SH-SY5Y (cell line): Measurements from ENCODE around the gene SPG11.

ENCODE experiments used
- GATA2 ChIP-seq: IDR thresholded peaks from 2 replicates; pipeline ENCODE4 v1.6.1; 2011; ENCODE audit warnings: mild to moderate bottlenecking, low read depth, low read length
- GATA3 ChIP-seq: IDR thresholded peaks from 2 replicates; pipeline ENCODE4 v1.6.1; 2011; ENCODE audit warnings: low read depth, mild to moderate bottlenecking, low read length, moderate library complexity

GRCh38 chr15:44545913-44546802, 117.3 kb downstream of the SPG11 start:
- no peak for TF ChIP-seq GATA2
- TF ChIP-seq GATA3, result no peak
